ENCODE results near the gene TOMM7. TPM values are rescaled to one million over a fixed set of nuclear protein-coding genes. Genes with fewer than 3 reads are reported as not detected.

Gene TOMM7
- total and polyA plus RNA-seq, 10 of the 15 experiments (the other 5 are each of a cell fraction or from before 2014, with no cell fraction given), result 151 to 1,497 (median 322) TPM

- intact Hi-C loops (cut with micrococcal nuclease; ENCODE audit: unreplicated experiment), result no loop called here
- ChIA-PET CTCF (interaction anchor here (1.0 to 7.1 kb wide), 4 partner anchors 8 to 17 kb away, joined by 3 to 45 read pairs (median 10); no protein-coding TSS in a partner anchor), SMC1A (ENCODE audit: uncharacterized antibody, unreplicated experiment) (interaction anchor here (1.3 to 4.2 kb wide), 7 partner anchors 8 to 126 kb away, joined by 3 to 34 read pairs (median 10); no protein-coding TSS in a partner anchor), RAD21 (ENCODE audit: unreplicated experiment) (interaction anchor here (7.7 kb wide), 1 partner anchor 12 kb away, joined by 46 read pairs; no protein-coding TSS in a partner anchor), POLR2A (interaction anchor here (0.5 to 3.8 kb wide), 4 partner anchors 9 to 25 kb away, joined by 3 to 19 read pairs (median 10); no protein-coding TSS in a partner anchor)
- WGBS (ENCODE audit: insufficient coverage, insufficient replicate concordance, low lambda C conversion rate, missing lambda C conversion rate), result 95% methylated on average over 1 of the region's 1 CpG
- in situ Hi-C loops (cut with MboI), result no loop called here
- ATAC-seq, result no peak
- Histone ChIP-seq H4K20me1 (ENCODE audit: control insufficient read depth, insufficient read depth) (no peaks in the 10 kb centered on the region), H3K79me2 (ENCODE audit: control insufficient read depth, insufficient read depth, low read length) (no peaks in the 10 kb centered on the region), H3K27ac (ENCODE audit: control insufficient read depth, insufficient read depth) (no peak overlapping the region), H3K4me1 (ENCODE audit: control insufficient read depth, insufficient read depth, low read length) (peaks cover 7% of the 10 kb centered on the region), H3K4me3 (no peak overlapping the region), H2AFZ (ENCODE audit: control insufficient read depth, low read depth, low read length) (no peak overlapping the region), H3K9me3 (replicated peaks; ENCODE audit: control insufficient read depth, insufficient read depth, low read length) (no peaks in the 10 kb centered on the region; the same call in 2 of the 3 replicates), H3K9ac (ENCODE audit: control insufficient read depth, insufficient read depth, low read length) (no peak overlapping the region), H3K4me2 (ENCODE audit: control insufficient read depth, insufficient read depth) (no peak overlapping the region), H3K36me3 (ENCODE audit: control insufficient read depth in 2 of 2, insufficient read depth in 2 of 2, low read length in 1 of 2) (peaks cover 0 to 4% of the 10 kb centered on the region in 2 experiments; a peak in 1 of 4 replicates), H3K27me3 (replicated peaks in 1 of 2; ENCODE audit: control insufficient read depth in 2 of 2, insufficient read depth in 2 of 2, low read length in 1 of 2) (no peaks in the 10 kb centered on the region)
- no peak for TF ChIP-seq HSF1 (IDR thresholded peaks at IDR 0.05; ENCODE audit: low read depth, low read length)
- TF ChIP-seq MTA3 (IDR thresholded peaks at IDR 0.05; ENCODE audit: borderline replicate concordance, low read length), result no peak
- no peak for TF ChIP-seq ZNF274 (IDR thresholded peaks at IDR 0.05; ENCODE audit: insufficient read depth, insufficient read length)
- no peak for TF ChIP-seq SUPT20H (IDR thresholded peaks at IDR 0.05; ENCODE audit: borderline replicate concordance, control insufficient read depth, low read depth, low read length)
- peak; percentile 64; the same call in 1 of the 2 replicates for TF ChIP-seq SPI1 (IDR thresholded peaks at IDR 0.05; ENCODE audit: borderline replicate concordance, insufficient read depth, low read depth, low read length)
- no peak for TF ChIP-seq ZBTB40 (IDR thresholded peaks at IDR 0.05; ENCODE audit: borderline replicate concordance)
- TF ChIP-seq MXI1 (IDR thresholded peaks at IDR 0.05; ENCODE audit: low read depth, low read length), result no peak
- no peak for TF ChIP-seq JUND (IDR thresholded peaks at IDR 0.05; ENCODE audit: low read depth, low read length)
- FAIRE-seq, result no peak
- no peak for DNase-seq (ENCODE audit: low read depth, low spot score)
- BruUV-seq (replicated peaks), result no TSS peak
These were observed 45.9 kb upstream of the TOMM7 start for GRCh38 chr7:22868509-22868908.
